Mesenteric fat pad (tissue), 1 donor: ENCODE measurements around the gene ARHGAP29. TPM values are rescaled to one million over a fixed set of nuclear protein-coding genes. Genes with fewer than 3 reads are reported as not detected.
"Not testable (repeated sequence)": the region's sequence is repeated elsewhere in the genome, so short reads cannot be mapped to it uniquely, and the experiment has no call there.

Experiments used
- DNase-seq: peaks from one replicate; pipeline ENCODE4 v3.0.0-alpha.2; 2020; ENCODE audit warnings: low spot score
- total RNA-seq: library from RNA; stranded (reverse); fragmentation: NEBNext Ultra II Directional; extraction: Animal tissue kit (Norgen Biotek cat#: 25700); gene quantifications from one replicate; pipeline ENCODE4 v1.2.1, GENCODE V29; 2021
- donor health status: DM: yes; HTN: yes; CAD: no.

ARHGAP29 gene
- total RNA-seq, 1 donor from 2014 or later, result 56.3 TPM

GRCh38 chr1:94183197-94183815, 54.1 kb downstream of the ARHGAP29 start:
- no peak for DNase-seq

GRCh38 chr1:94182191-94182590, 55.2 kb downstream of the ARHGAP29 start:
- DNase-seq, result no peak

- DNase-seq, result no peak
Measured at GRCh38 chr1:94180650-94181049, 56.7 kb downstream of the ARHGAP29 start.

- DNase-seq, result no peak
Measured at GRCh38 chr1:94178901-94179300, 58.5 kb downstream of the ARHGAP29 start.

GRCh38 chr1:94169126-94169525, 68.3 kb downstream of the ARHGAP29 start:
- no peak for DNase-seq

GRCh38 chr1:94165843-94166242, 71.5 kb downstream of the ARHGAP29 start:
- DNase-seq, result no peak

- not testable (repeated sequence) for DNase-seq
Measured at GRCh38 chr1:94164885-94165284, 72.5 kb downstream of the ARHGAP29 start.

GRCh38 chr1:94164121-94164520, 73.3 kb downstream of the ARHGAP29 start:
- not testable (repeated sequence) for DNase-seq

- not testable (repeated sequence) for DNase-seq
Measured at GRCh38 chr1:94163249-94163648, 74.1 kb downstream of the ARHGAP29 start.

- DNase-seq, result no peak
Measured at GRCh38 chr1:94160811-94161210, 76.6 kb downstream of the ARHGAP29 start.

GRCh38 chr1:94156096-94156625, 81.2 kb downstream of the ARHGAP29 start:
- DNase-seq, result no peak

- no peak for DNase-seq
Measured at GRCh38 chr1:94154989-94155388, 82.4 kb downstream of the ARHGAP29 start.

- no peak for DNase-seq
Measured at GRCh38 chr1:94153133-94153532, 84.3 kb downstream of the ARHGAP29 start.

GRCh38 chr1:94149166-94149565, 88.2 kb downstream of the ARHGAP29 start:
- not testable (repeated sequence) for DNase-seq

- DNase-seq, result no peak
Measured at GRCh38 chr1:94146273-94146672, 91.1 kb downstream of the ARHGAP29 start.

- DNase-seq, result no peak
Measured at GRCh38 chr1:94144836-94145235, 92.5 kb downstream of the ARHGAP29 start.

GRCh38 chr1:94143809-94144176, 93.6 kb downstream of the ARHGAP29 start:
- no peak for DNase-seq

- no peak for DNase-seq
Measured at GRCh38 chr1:94143173-94143808, 94.1 kb downstream of the ARHGAP29 start.

GRCh38 chr1:94142583-94142982, 94.8 kb downstream of the ARHGAP29 start:
- no peak for DNase-seq

GRCh38 chr1:94142022-94142421, 95.4 kb downstream of the ARHGAP29 start:
- no peak for DNase-seq

GRCh38 chr1:94132111-94132510, 105.3 kb downstream of the ARHGAP29 start:
- DNase-seq, result no peak

GRCh38 chr1:94130851-94131595, 106.4 kb downstream of the ARHGAP29 start:
- DNase-seq, result no peak
